Activated T-helper 2 cell treated with anti-CD3 and anti-CD28 coated beads, Interferon-gamma antibody, Interleukin-2, Interleukin-4, amounts not matched to agents 10 μg/mL and 5 μg/mL and 100 μg/mL, durations not matched to agents 14 hours and 24 hours and 36 hours (primary cell): Measurements from ENCODE around the gene TSR2. TPM values are rescaled to one million over a fixed set of nuclear protein-coding genes. Genes with fewer than 3 reads are reported as not detected.
"Not testable (repeated sequence)": the region's sequence is repeated elsewhere in the genome, so short reads cannot be mapped to it uniquely, and the experiment has no call there.

Source experiments
- DNase-seq: peaks from one replicate; pipeline ENCODE4 v3.0.0; 2021; ENCODE audit warnings: low spot score
- H3K27ac Mint-ChIP-seq: one replicate; pipeline ENCODE4 v1.8.0; 2021; ENCODE audit warnings: mixed read lengths
- H3K27me3 Mint-ChIP-seq: one replicate; pipeline ENCODE4 v1.8.0; 2021; ENCODE audit warnings: low read depth, mixed read lengths
- H3K36me3 Mint-ChIP-seq: one replicate; pipeline ENCODE4 v1.8.0; 2021; ENCODE audit warnings: low read depth, mixed read lengths
- H3K4me1 Mint-ChIP-seq: one replicate; pipeline ENCODE4 v1.8.0; 2021; ENCODE audit warnings: low read depth, mixed read lengths
- H3K4me3 Mint-ChIP-seq: one replicate; pipeline ENCODE4 v1.8.0; 2021; ENCODE audit warnings: low read depth, mild to moderate bottlenecking, moderate library complexity, mixed read lengths
- H3K9me3 Mint-ChIP-seq: one replicate; pipeline ENCODE4 v1.8.0; 2021; ENCODE audit warnings: mixed read lengths
- intact Hi-C: fragments of 100-400 bp; cut with micrococcal nuclease; formaldehyde crosslinking; loops from one replicate; pipeline ENCODE4 v1.15.1; 2023
- total RNA-seq: library from RNA; stranded (reverse); gene quantifications from 2 replicates; pipeline ENCODE4 v1.2.3, GENCODE V29; 2022

The TSR2 gene
- total RNA-seq, 1 donor from 2014 or later, result 37.7 TPM

- no peaks in the 10 kb centered on the region for H3K4me1 Mint-ChIP-seq
- no peaks in the 10 kb centered on the region for H3K27me3 Mint-ChIP-seq
- H3K9me3 Mint-ChIP-seq, result no peaks in the 10 kb centered on the region
- no peak for DNase-seq
- H3K4me3 Mint-ChIP-seq, result no peak overlapping the region
- H3K27ac Mint-ChIP-seq, result no peak overlapping the region
- H3K36me3 Mint-ChIP-seq, result no peaks in the 10 kb centered on the region
- intact Hi-C loops, result no loop called here
Measured at GRCh38 chrX:54484666-54485065, 44.5 kb downstream of the TSR2 start.

DNA sequence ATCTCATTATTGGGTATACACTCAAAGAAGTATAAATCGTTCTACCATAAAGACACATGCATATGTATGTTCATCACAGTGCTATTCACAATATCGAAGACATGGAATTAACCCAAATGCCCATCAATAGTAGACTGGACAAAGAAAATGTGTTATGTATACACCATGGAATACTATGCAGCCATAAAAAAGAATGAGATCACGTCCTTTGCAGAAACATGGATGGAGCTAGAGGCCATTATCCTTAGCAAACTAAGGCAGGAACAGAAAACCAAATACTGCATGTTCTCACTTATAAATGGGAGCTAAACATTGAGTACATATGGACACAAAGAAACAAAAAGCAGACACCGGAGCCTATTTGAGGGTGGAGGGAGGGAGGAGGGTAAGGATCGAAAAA lies 49.6 kb downstream of the TSR2 start:
- intact Hi-C loops, H3K4me3 Mint-ChIP-seq, H3K4me1 Mint-ChIP-seq, H3K27ac Mint-ChIP-seq, DNase-seq, H3K9me3 Mint-ChIP-seq, H3K36me3 Mint-ChIP-seq: not testable (repeated sequence)
- peaks cover 25% of the 10 kb centered on the region for H3K27me3 Mint-ChIP-seq

DNA sequence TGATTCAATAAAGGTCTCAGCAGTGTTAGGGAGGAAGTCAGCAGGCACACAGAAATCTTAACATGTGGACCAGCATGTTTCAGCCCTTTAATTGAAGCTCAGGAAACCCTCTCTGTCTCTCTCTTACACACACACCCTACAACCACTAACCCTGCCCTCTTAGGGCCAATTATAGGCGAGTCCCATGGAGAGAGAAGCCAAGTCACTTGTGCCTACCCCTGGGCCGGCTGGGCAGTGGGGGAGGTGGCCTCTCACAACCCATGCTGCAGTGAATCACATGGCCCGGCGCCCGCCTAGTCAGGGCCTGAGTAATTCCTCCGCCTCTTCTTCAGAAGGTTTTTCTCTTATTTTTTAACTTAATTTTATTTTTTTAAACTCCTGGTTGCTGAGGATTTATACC lies 52.1 kb downstream of the TSR2 start:
- Mint-ChIP-seq H3K27me3 (peaks cover 37% of the 10 kb centered on the region), H3K4me3 (no peak overlapping the region), H3K27ac (no peak overlapping the region), H3K9me3 (no peaks in the 10 kb centered on the region), H3K36me3 (no peaks in the 10 kb centered on the region), H3K4me1 (peaks cover 6% of the 10 kb centered on the region)
- intact Hi-C loops, result no loop called here
- DNase-seq, result no peak

DNA sequence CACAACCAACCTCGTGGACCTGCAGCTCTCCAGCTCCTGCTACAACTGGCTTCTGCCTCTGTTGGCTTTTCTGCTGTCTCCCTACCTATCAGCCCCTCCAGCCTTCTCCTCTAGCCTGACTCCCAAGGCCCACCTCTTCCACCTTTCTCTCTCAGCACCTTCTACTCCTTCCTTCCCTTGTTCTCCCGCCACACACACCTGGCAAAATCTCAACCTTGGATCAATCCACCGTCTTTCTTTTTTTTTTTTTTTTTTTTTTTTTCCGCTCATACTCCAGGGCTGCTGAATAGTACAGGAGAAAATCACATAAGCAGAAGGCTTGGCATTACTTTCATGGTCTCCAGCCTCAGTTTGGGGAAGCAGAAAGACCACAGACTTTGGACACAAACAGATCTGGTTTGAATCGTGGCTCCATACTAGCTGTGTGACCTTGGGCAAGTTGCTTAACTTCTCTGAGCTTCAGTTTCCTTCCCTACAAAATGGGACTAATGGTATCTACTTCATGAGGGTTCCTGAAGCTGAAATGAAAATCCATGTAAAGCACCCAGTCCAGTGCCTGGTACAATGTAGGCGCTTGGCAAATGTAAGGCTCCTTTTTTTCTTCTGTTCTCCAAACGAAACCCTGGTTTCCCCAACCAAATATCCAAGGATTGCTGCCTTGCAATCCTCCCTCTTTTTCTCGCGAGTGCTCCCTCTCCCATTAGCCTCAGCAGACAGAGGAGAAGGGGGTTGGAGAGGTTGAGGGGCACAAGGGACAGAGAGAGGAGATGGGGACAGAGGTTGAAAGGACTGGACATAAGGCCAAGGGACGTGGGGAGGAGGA lies 54.2 kb downstream of the TSR2 start:
- Mint-ChIP-seq H3K9me3 (no peaks in the 10 kb centered on the region), H3K4me1 (peaks cover 6% of the 10 kb centered on the region), H3K4me3 (peak overlapping the region; percentile 52), H3K27ac (no peak overlapping the region), H3K27me3 (peaks cover 49% of the 10 kb centered on the region), H3K36me3 (no peaks in the 10 kb centered on the region)
- intact Hi-C loops, result no loop called here
- no peak for DNase-seq

Other genes starting within 250 kb of the TSR2 start
- 0.05 TPM in 2 replicates for gene WNK3, start 82.4 kb upstream of the TSR2 start, total RNA-seq
- 0.11 and 0.28 TPM in 2 replicates for gene FGD1, start 55.8 kb downstream of the TSR2 start, total RNA-seq
- 63.6 and 64.5 TPM in 2 replicates for gene GNL3L, start 89.8 kb downstream of the TSR2 start, total RNA-seq